Spleen (tissue), 11 donors: ENCODE data around the gene TLR5. TPM values are rescaled to one million over a fixed set of nuclear protein-coding genes. Genes with fewer than 3 reads are reported as not detected.
A peak's percentile ranks its signal among the peaks of the same experiment; 100 is the strongest.

Experiments used
- DNase-seq: peaks from one replicate; pipeline ENCODE4 v3.0.0-alpha.2; 2020
- H3K27ac ChIP-seq, 8 donors: fragments of 200-600 bp; sonication (generic) in 7 of 8; 1 replicate in 4 of 8; 2 replicates in 4 of 8; pipeline versions ENCODE4 v1.5.0 to v1.8.0; 2016 to 2021; ENCODE audit warnings: inconsistent platforms in 4 of 8, mild to moderate bottlenecking in 4 of 8, moderate library complexity in 1 of 8
- H3K27me3 ChIP-seq, 7 donors: fragments of 200-600 bp; sonication (generic) in 6 of 7; replicated peaks in 1 of 7; 1 replicate in 4 of 7; 2 replicates in 3 of 7; pipeline versions ENCODE4 v1.5.0 to v1.8.0; 2016 to 2021; ENCODE audit warnings: inconsistent platforms in 3 of 7, mild to moderate bottlenecking in 1 of 7
- H3K36me3 ChIP-seq, 6 donors: fragments of 200-600 bp; sonication (generic) in 5 of 6; 1 replicate in 4 of 6; 2 replicates in 2 of 6; pipeline versions ENCODE4 v1.5.0 to v1.8.0; 2016 to 2021; ENCODE audit warnings: inconsistent platforms in 2 of 6
- H3K4me1 ChIP-seq, 6 donors: fragments of 200-600 bp; sonication (generic) in 5 of 6; 1 replicate in 3 of 6; 2 replicates in 3 of 6; pipeline versions ENCODE4 v1.5.0 to v1.8.0; 2016 to 2021; ENCODE audit warnings: inconsistent platforms in 3 of 6
- H3K4me3 ChIP-seq, 8 donors: fragments of 200-600 bp; sonication (generic) in 7 of 8; 1 replicate in 4 of 8; 2 replicates in 4 of 8; pipeline versions ENCODE4 v1.5.0 to v1.8.0; 2016 to 2021; ENCODE audit warnings: inconsistent platforms in 4 of 8, mild to moderate bottlenecking in 4 of 8, moderate library complexity in 2 of 8
- H3K9me3 ChIP-seq, 8 donors: fragments of 200-600 bp; sonication (generic) in 7 of 8; 1 replicate in 4 of 8; 2 replicates in 4 of 8; pipeline versions ENCODE4 v1.5.0 to v1.8.0; 2016 to 2021; ENCODE audit warnings: inconsistent platforms in 4 of 8
- POLR2A ChIP-seq, 3 donors: fragments of 450-650 bp; IDR thresholded peaks; one replicate each; pipeline ENCODE4 v1.5.1; 2017; ENCODE audit warnings: antibody characterized with exemption in 3 of 3, mild to moderate bottlenecking in 1 of 3
- POLR2AphosphoS5 ChIP-seq, 3 donors: sonication (generic); formaldehyde crosslinking; IDR thresholded peaks; one replicate each; pipeline ENCODE4 v1.5.1; 2017; ENCODE audit warnings: antibody characterized with exemption in 3 of 3
- whole genome bisulfite sequencing, 5 donors: extraction: QIAGEN DNeasy Blood & Tissue Kit in 3 of 5; methylation state at CpG; one replicate each; pipeline versions ENCODE4 v1.1.5 to v1.1.7; 2013 to 2018; 5-methylcytosine and 5-hydroxymethylcytosine counted together
- intact Hi-C: fragments of 100-400 bp; cut with DNase I; formaldehyde crosslinking; loops from one replicate; pipeline ENCODE4 v1.15.0; 2023; ENCODE audit warnings: low total_unique reads
- polyA plus RNA-seq, 3 donors: library from polyadenylated mRNA; stranded (reverse); fragments of 200-250 nt; gene quantifications; one replicate each; pipeline ENCODE4 v1.2.1, GENCODE V29; 2013
- total RNA-seq, 7 donors: library from RNA; depleted of rRNA in 3 of 7; stranded (reverse); fragments of >200 nt in 3 of 7; fragmentation: NEBNext Ultra II Directional in 4 of 7; extraction: Animal tissue kit (Norgen Biotek cat#: 25700) in 4 of 7; gene quantifications; one replicate each; pipeline versions ENCODE4 v1.1.0 to v1.2.1, GENCODE V29; 2016 to 2021
- TF ChIP-seq, protein P1 (sequence below), 11 experiments: fragments of 200-600 bp in 7 of 11; fragments of 450-650 bp in 4 of 11; sonication (generic) in 4 of 11; IDR thresholded peaks in 8 of 11; conservative IDR thresholded peaks in 3 of 11; 1 replicate in 7 of 11; 2 replicates in 4 of 11; pipeline versions ENCODE4 v1.4.0 to v1.8.0; 2016 to 2021; ENCODE audit warnings: antibody characterized with exemption in 11 of 11, inconsistent platforms in 4 of 11, mild to moderate bottlenecking in 1 of 11
- donor health status: healthy with polysubstance abuse.
- donor health status: DM: no; HTN: no; CAD: no; lungs with moderate emphysema.
- donor health status: DM: no; HTN: no; CAD: no.
- donor health status: Bipolar disorder and iron deficiency.
- donor health status: healthy.
- donor health status: DM: no; HTN: no; CAD: no.
- donor health status: DM: yes; HTN: yes; CAD: no.

Gene TLR5
- total and polyA plus RNA-seq, 10 donors, result 1.0 to 28.2 (median 13.7) TPM

DNA sequence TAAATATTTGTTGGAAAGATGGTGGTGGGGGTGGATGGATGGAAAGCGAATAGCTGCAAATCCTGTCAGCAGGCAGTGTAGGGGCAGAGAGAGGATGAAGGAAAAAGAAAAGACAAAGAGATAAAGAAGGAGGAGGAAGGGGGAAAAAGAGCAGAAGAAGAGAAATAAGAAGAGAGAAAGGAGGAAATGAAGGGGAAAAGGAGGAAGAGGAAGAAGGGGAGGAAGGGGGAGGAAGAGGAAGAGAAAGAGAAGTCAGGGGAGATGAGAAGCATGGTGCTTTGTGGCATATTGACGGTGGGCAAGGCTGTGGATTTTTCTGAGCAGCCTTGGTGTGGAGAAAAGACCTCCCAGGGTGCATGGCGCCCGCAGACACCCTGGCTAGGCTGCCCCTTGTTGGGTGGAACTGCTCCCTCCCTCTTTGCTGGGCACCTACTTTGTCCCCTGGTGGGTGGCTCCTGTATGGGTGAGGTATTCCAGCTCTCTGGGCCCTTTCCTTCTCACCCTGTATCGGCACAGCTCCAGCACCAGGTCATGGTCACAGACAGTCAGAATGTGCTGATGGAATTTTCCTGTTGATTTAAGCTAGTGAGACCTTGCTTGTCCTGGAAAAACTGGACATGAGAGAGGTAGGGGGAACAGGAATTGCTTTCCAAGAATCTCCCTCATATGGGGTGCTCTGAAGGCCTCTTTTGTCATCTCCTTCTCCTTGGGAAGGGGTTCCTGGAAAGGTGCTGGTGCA is 45.7 kb upstream of the TLR5 start:
- 72 to 93% (median 83%) methylated on average over 5 of the region's 5 CpGs for WGBS, 5 donors
- H3K27me3 ChIP-seq, result no peaks in the 10 kb centered on the region
- no peak for TF ChIP-seq POLR2A (IDR thresholded peaks at IDR 0.05)
- TF ChIP-seq POLR2AphosphoS5 (IDR thresholded peaks at IDR 0.05), result no peak
- TF ChIP-seq, protein P1, sequence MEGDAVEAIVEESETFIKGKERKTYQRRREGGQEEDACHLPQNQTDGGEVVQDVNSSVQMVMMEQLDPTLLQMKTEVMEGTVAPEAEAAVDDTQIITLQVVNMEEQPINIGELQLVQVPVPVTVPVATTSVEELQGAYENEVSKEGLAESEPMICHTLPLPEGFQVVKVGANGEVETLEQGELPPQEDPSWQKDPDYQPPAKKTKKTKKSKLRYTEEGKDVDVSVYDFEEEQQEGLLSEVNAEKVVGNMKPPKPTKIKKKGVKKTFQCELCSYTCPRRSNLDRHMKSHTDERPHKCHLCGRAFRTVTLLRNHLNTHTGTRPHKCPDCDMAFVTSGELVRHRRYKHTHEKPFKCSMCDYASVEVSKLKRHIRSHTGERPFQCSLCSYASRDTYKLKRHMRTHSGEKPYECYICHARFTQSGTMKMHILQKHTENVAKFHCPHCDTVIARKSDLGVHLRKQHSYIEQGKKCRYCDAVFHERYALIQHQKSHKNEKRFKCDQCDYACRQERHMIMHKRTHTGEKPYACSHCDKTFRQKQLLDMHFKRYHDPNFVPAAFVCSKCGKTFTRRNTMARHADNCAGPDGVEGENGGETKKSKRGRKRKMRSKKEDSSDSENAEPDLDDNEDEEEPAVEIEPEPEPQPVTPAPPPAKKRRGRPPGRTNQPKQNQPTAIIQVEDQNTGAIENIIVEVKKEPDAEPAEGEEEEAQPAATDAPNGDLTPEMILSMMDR (IDR thresholded peaks at IDR 0.05 in 8 of 11, conservative IDR thresholded peaks at IDR 0.05 in 3 of 11), result no peak
- H3K27ac ChIP-seq, result no peak overlapping the region
- intact Hi-C loops, result no loop called here
- no peaks in the 10 kb centered on the region for H3K9me3 ChIP-seq
- H3K36me3 ChIP-seq, result no peaks in the 10 kb centered on the region
- no peak overlapping the region for H3K4me3 ChIP-seq
- no peak for DNase-seq
- H3K4me1 ChIP-seq, result peaks cover 0 to 5% (median 0%) of the 10 kb centered on the region in 6 donors

DNA sequence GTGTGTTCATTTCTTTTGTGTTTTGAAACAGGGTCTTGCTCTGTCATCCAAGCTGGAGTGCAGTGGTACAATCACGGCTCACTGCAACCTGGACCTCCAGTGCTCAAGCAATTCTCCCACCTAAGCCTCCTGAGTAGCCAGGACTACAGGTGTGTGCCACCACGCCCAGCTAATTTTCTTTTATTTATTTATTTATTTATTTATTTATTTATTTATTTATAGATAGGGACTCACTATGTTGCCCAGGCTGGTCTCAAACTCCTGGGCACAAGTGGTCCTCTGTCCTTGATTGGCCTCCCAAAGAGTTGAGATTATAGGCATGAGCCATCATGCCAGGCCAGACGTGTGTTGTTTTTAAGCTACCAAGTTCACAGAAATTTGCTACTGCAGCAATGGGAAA is 43.8 kb upstream of the TLR5 start:
- TF ChIP-seq POLR2AphosphoS5 (IDR thresholded peaks at IDR 0.05) (no peak), POLR2A (IDR thresholded peaks at IDR 0.05) (no peak)
- TF ChIP-seq, protein P1 (IDR thresholded peaks at IDR 0.05 in 8 of 11, conservative IDR thresholded peaks at IDR 0.05 in 3 of 11), result no peak
- intact Hi-C loops, result no loop called here
- WGBS, 5 donors, result 79 to 94% (median 88%) methylated on average over 3 of the region's 3 CpGs
- Histone ChIP-seq H3K36me3 (no peaks in the 10 kb centered on the region), H3K27ac (no peak overlapping the region), H3K27me3 (no peaks in the 10 kb centered on the region), H3K4me1 (peaks cover 0 to 5% (median 0%) of the 10 kb centered on the region in 6 donors), H3K4me3 (no peak overlapping the region), H3K9me3 (no peaks in the 10 kb centered on the region)
- no peak for DNase-seq

DNA sequence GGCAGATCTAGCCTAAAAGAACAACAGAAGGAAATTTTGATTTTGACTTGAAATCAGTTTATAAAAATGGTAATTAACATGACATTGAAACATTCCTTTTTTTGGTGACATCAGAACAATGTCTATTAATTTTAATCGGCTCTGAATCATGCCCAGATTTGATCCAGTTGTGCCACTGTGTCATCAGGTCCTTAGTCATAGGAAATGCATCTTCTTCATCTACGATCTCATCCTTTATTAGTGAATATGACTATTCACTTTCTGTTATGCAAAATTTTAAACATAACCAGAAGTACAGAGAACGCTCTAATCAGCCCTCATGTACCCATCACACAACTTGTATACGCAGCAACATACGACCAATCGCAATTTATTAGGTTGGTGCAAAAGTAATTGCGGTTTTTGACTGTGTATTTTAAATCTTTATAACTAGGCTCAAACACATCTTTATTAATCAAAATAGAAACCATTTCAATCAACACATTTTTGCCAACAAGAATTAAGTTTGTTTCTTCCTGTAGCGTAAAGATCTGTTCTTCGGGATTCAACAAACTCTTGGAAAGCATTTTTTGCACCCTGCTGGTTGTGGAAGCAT is 40.3 kb upstream of the TLR5 start:
- Histone ChIP-seq H3K27me3 (no peaks in the 10 kb centered on the region), H3K36me3 (no peaks in the 10 kb centered on the region), H3K4me1 (peaks cover 0 to 28% (median 1%) of the 10 kb centered on the region in 6 donors), H3K27ac (no peak overlapping the region), H3K4me3 (no peak overlapping the region), H3K9me3 (no peaks in the 10 kb centered on the region)
- intact Hi-C loops, result no loop called here
- DNase-seq, result no peak
- WGBS, 5 donors, result 89 to 97% (median 91%) methylated on average over 9 of the region's 9 CpGs
- TF ChIP-seq POLR2AphosphoS5 (IDR thresholded peaks at IDR 0.05), result no peak
- TF ChIP-seq, protein P1 (IDR thresholded peaks at IDR 0.05 in 8 of 11, conservative IDR thresholded peaks at IDR 0.05 in 3 of 11), result no peak
- TF ChIP-seq POLR2A (IDR thresholded peaks at IDR 0.05), result no peak

DNA sequence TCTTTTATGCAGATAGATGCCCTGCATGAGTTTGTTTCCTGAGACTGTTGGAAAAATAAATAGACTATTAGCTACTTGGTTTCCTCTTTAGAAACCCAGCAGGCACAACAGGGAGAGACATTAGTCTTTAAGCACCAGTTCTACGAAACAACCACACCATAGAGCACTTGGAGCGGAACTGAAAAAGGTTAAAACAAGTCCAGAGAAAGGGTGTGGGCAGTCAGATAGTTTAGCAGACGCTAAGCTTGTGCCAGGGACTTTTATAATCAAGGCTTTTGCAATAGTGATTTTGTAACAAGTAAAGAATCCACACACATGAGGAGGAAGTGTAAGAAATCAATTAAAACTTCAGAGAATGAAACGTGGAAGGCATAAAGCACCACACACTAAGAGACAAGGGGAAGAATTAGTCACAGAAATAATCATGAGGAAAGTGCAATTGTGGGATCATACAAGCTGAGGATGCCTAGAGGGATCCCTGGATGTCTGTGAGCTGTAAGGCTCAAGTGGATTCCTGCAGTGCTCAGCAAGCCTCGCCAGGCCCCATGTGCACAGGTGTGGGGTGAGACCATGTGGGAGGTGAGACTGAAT is 37.8 kb upstream of the TLR5 start:
- TF ChIP-seq POLR2A (IDR thresholded peaks at IDR 0.05) (no peak), POLR2AphosphoS5 (IDR thresholded peaks at IDR 0.05) (peak in 1 of 3 donors; percentile 41)
- TF ChIP-seq, protein P1 (IDR thresholded peaks at IDR 0.05 in 8 of 11, conservative IDR thresholded peaks at IDR 0.05 in 3 of 11), result no peak
- Histone ChIP-seq H3K27ac (peak overlapping the region in 3 of 8 donors; percentile 49 to 72 (median 52)), H3K9me3 (no peaks in the 10 kb centered on the region), H3K27me3 (no peaks in the 10 kb centered on the region), H3K4me1 (peaks cover 0 to 44% (median 1%) of the 10 kb centered on the region in 6 donors), H3K4me3 (no peak overlapping the region), H3K36me3 (no peaks in the 10 kb centered on the region)
- intact Hi-C loops, result no loop called here
- no peak for DNase-seq
- 32 to 55% (median 37%) methylated on average over 5 of the region's 5 CpGs for WGBS, 5 donors
